GM21360 (cell line): Measurements from ENCODE around the gene CCDC183.
"Not testable (repeated sequence)": the region's sequence is repeated elsewhere in the genome, so short reads cannot be mapped to it uniquely, and the experiment has no call there.

ENCODE experiments used
- ATAC-seq: cut with Tn5 transposase; IDR thresholded peaks from one replicate; pipeline ENCODE4 v1.9.1; 2021; ENCODE audit warnings: mild to moderate bottlenecking, moderate library complexity; ENCODE audit not compliant: unreplicated experiment

Gene CCDC183

GRCh38 chr9:136796238-136796774, at the start of gene CCDC183:
CCDC183 (plus strand) TSS chr9:136796338; CDS start chr9:136796398, 60 bp downstream.
- no peak for ATAC-seq

- no peak for ATAC-seq
Observed at GRCh38 chr9:136746621-136747020, 49.5 kb upstream of the CCDC183 start.

GRCh38 chr9:136747161-136748060, 48.7 kb upstream of the CCDC183 start:
- ATAC-seq, result no peak

GRCh38 chr9:136748201-136748600, 47.9 kb upstream of the CCDC183 start, which contains the start of gene LCN6:
LCN6 (minus strand) TSS chr9:136748525; CDS start chr9:136748483, 42 bp downstream.
- no peak for ATAC-seq

- no peak for ATAC-seq
Observed at GRCh38 chr9:136748666-136749611, 47.2 kb upstream of the CCDC183 start.

- no peak for ATAC-seq
Observed at GRCh38 chr9:136750526-136750925, 45.6 kb upstream of the CCDC183 start.

- ATAC-seq, result no peak
Observed at GRCh38 chr9:136751244-136751643, 44.9 kb upstream of the CCDC183 start.

GRCh38 chr9:136751814-136752213, 44.3 kb upstream of the CCDC183 start:
- no peak for ATAC-seq

GRCh38 chr9:136753371-136754058, 42.6 kb upstream of the CCDC183 start:
- ATAC-seq, result no peak

- no peak for ATAC-seq
Observed at GRCh38 chr9:136754059-136754572, 42.0 kb upstream of the CCDC183 start.

- no peak for ATAC-seq
Observed at GRCh38 chr9:136754626-136755301, 41.4 kb upstream of the CCDC183 start.

GRCh38 chr9:136755302-136756133, 40.6 kb upstream of the CCDC183 start:
- ATAC-seq, result not testable (repeated sequence)

- no peak for ATAC-seq
Observed at GRCh38 chr9:136756134-136756438, 40.1 kb upstream of the CCDC183 start.

- no peak for ATAC-seq
Observed at GRCh38 chr9:136756836-136757235, 39.3 kb upstream of the CCDC183 start.

- ATAC-seq, result no peak
Observed at GRCh38 chr9:136757328-136757727, 38.8 kb upstream of the CCDC183 start.

GRCh38 chr9:136757751-136758140, 38.4 kb upstream of the CCDC183 start:
- no peak for ATAC-seq

- ATAC-seq, result no peak
Observed at GRCh38 chr9:136759001-136759400, 37.1 kb upstream of the CCDC183 start.

- ATAC-seq, result no peak
Observed at GRCh38 chr9:136759436-136760325, 36.5 kb upstream of the CCDC183 start.
